HG02943 (cell line): ENCODE results near the gene FAM241A.
A peak's percentile ranks its signal among the peaks of the same experiment; 100 is the strongest.
"Not testable (repeated sequence)": the region's sequence is repeated elsewhere in the genome, so short reads cannot be mapped to it uniquely, and the experiment has no call there.

Source experiments
- ATAC-seq: cut with Tn5 transposase; IDR thresholded peaks from one replicate; pipeline ENCODE4 v1.9.1; 2021; ENCODE audit warnings: mild to moderate bottlenecking, low read depth, moderate library complexity; ENCODE audit not compliant: unreplicated experiment

Gene FAM241A

GRCh38 chr4:112136551-112136950 is 8.7 kb upstream of the FAM241A start:
- ATAC-seq = no peak

- ATAC-seq = no peak
Observed at GRCh38 chr4:112138538-112138937, 6.7 kb upstream of the FAM241A start.

GRCh38 chr4:112140536-112140935 is 4.7 kb upstream of the FAM241A start:
- ATAC-seq = no peak

GRCh38 chr4:112141366-112142138 is 3.7 kb upstream of the FAM241A start:
- no peak for ATAC-seq

GRCh38 chr4:112142182-112142581 is 3.1 kb upstream of the FAM241A start:
- no peak for ATAC-seq

- no peak for ATAC-seq
Observed at GRCh38 chr4:112143781-112144180, 1.5 kb upstream of the FAM241A start.

GRCh38 chr4:112144546-112145325 is 518 bp upstream of the FAM241A start:
- no peak for ATAC-seq

- ATAC-seq = peak; percentile 53
Observed at GRCh38 chr4:112145790-112146501, 692 bp downstream of the FAM241A start.

- ATAC-seq = no peak
Observed at GRCh38 chr4:112146502-112146813, 1.2 kb downstream of the FAM241A start.

GRCh38 chr4:112147697-112148096 is 2.4 kb downstream of the FAM241A start:
- ATAC-seq = no peak

GRCh38 chr4:112150920-112151319 is 5.7 kb downstream of the FAM241A start:
- no peak for ATAC-seq

- ATAC-seq = no peak
Observed at GRCh38 chr4:112152521-112152920, 7.3 kb downstream of the FAM241A start.

- no peak for ATAC-seq
Observed at GRCh38 chr4:112153211-112153791, 8.0 kb downstream of the FAM241A start.

- ATAC-seq = no peak
Observed at GRCh38 chr4:112156112-112156511, 10.9 kb downstream of the FAM241A start.

- ATAC-seq = no peak
Observed at GRCh38 chr4:112156553-112156952, 11.3 kb downstream of the FAM241A start.

- ATAC-seq = not testable (repeated sequence)
Observed at GRCh38 chr4:112163706-112164105, 18.5 kb downstream of the FAM241A start.

- no peak for ATAC-seq
Observed at GRCh38 chr4:112167794-112168193, 22.5 kb downstream of the FAM241A start.

GRCh38 chr4:112168719-112169500 is 23.7 kb downstream of the FAM241A start:
- no peak for ATAC-seq

GRCh38 chr4:112170451-112170993 is 25.3 kb downstream of the FAM241A start:
- no peak for ATAC-seq
